GM12878 (cell line): Measurements from ENCODE around the gene CDR2L. TPM values are rescaled to one million over a fixed set of nuclear protein-coding genes. Genes with fewer than 3 reads are reported as not detected.

Experiments
- ATAC-seq: fragments of 200-7000 bp; cut with Tn5 transposase; 3 replicates; pipeline ENCODE4 v1.9.1; 2020; ENCODE audit warnings: mild to moderate bottlenecking, moderate library complexity
- BruUV-seq: library from RNA; stranded (reverse); fragments of 400-500 nt; replicated peaks from 2 replicates; lab custom pipeline; 2021; lab: Mats Ljungman, UMichigan
- CTCF ChIA-PET: fragments of 300-600 bp; sonication (Branson Sonifier 250); formaldehyde crosslinking; extraction: SDS; loops from one replicate; lab custom pipeline; 2021; ENCODE audit warnings: inconsistent platforms; lab: Yijun Ruan, JAX
- POLR2A ChIA-PET: fragments of 350-600 bp; formaldehyde crosslinking; extraction: SDS; loops from one replicate; lab custom pipeline; 2021; ENCODE audit warnings: inconsistent platforms; lab: Charles Lee
- RAD21 ChIA-PET: fragments of 300-600 bp; sonication (Branson Sonifier 250); formaldehyde crosslinking; loops from one replicate; lab custom pipeline; 2023; ENCODE audit warnings: antibody characterized with exemption; ENCODE audit not compliant: unreplicated experiment; lab: Charles Lee
- SMC1A ChIA-PET: fragments of 300-600 bp; sonication (Branson Sonifier 250); formaldehyde crosslinking; loops from one replicate; lab custom pipeline; 2023; ENCODE audit not compliant: unreplicated experiment, uncharacterized antibody; lab: Charles Lee
- DNase-seq: peaks from one replicate; pipeline ENCODE4 v3.0.0-alpha.2; 2011; ENCODE audit warnings: low read depth, low spot score
- FAIRE-seq: peaks from 3 replicates; lab custom pipeline; 2011; peaks lifted over from hg19 to GRCh38; lab: Jason Lieb, UNC
- H2AFZ ChIP-seq: 2 replicates; pipeline ENCODE4 v1.6.0; 2011; ENCODE audit warnings: low read depth, low read length, control low read depth; ENCODE audit not compliant: control insufficient read depth
- H3K27ac ChIP-seq: 2 replicates; pipeline ENCODE4 v1.5.1; 2011; ENCODE audit warnings: control low read depth; ENCODE audit not compliant: control insufficient read depth, insufficient read depth
- H3K27me3 ChIP-seq, 2 experiments: replicated peaks in 1 of 2; 2 replicates each; pipeline versions ENCODE4 v1.6.0 to v1.6.1; 2011; ENCODE audit warnings: low read length in 1 of 2; ENCODE audit not compliant: control insufficient read depth in 2 of 2, insufficient read depth in 2 of 2
- H3K36me3 ChIP-seq, 2 experiments: 2 replicates each; pipeline ENCODE4 v1.5.1; 2011; ENCODE audit warnings: low read length in 1 of 2; ENCODE audit not compliant: control insufficient read depth in 2 of 2, insufficient read depth in 2 of 2
- H3K4me1 ChIP-seq: 2 replicates; pipeline ENCODE4 v1.6.1; 2011; ENCODE audit warnings: mild to moderate bottlenecking, low read length, moderate library complexity, mixed read lengths; ENCODE audit not compliant: control insufficient read depth, insufficient read depth
- H3K4me2 ChIP-seq: 2 replicates; pipeline ENCODE4 v1.6.0; 2011; ENCODE audit warnings: control low read depth; ENCODE audit not compliant: control insufficient read depth, insufficient read depth
- H3K4me3 ChIP-seq: fragments of 200-600 bp; sonication (generic); 2 replicates; pipeline ENCODE4 v1.5.1; 2016
- H3K79me2 ChIP-seq: 2 replicates; pipeline ENCODE4 v1.6.0; 2011; ENCODE audit warnings: low read length; ENCODE audit not compliant: control insufficient read depth, insufficient read depth
- H3K9ac ChIP-seq: 2 replicates; pipeline ENCODE4 v1.8.0; 2011; ENCODE audit warnings: low read length, control low read depth, mixed read lengths; ENCODE audit not compliant: control insufficient read depth, insufficient read depth
- H3K9me3 ChIP-seq: replicated peaks from 3 replicates; pipeline ENCODE4 v1.5.1; 2011; ENCODE audit warnings: mild to moderate bottlenecking, low read length; ENCODE audit not compliant: control insufficient read depth, insufficient read depth
- H4K20me1 ChIP-seq: 2 replicates; pipeline ENCODE4 v1.6.0; 2011; ENCODE audit not compliant: control insufficient read depth, insufficient read depth
- BACH1 ChIP-seq: fragments of 450-650 bp; IDR thresholded peaks from 2 replicates; pipeline ENCODE4 v1.6.1; 2017; ENCODE audit warnings: mild to moderate bottlenecking, borderline replicate concordance
- CHD2 ChIP-seq: IDR thresholded peaks from 2 replicates; pipeline ENCODE4 v1.6.1; 2011; ENCODE audit warnings: low read depth, low read length, improper control_type of control experiment, borderline replicate concordance
- CREM ChIP-seq: IDR thresholded peaks from 2 replicates; pipeline ENCODE4 v1.6.1; 2014; ENCODE audit warnings: antibody characterized with exemption, low read depth
- MTA2 ChIP-seq: fragments of 450-650 bp; IDR thresholded peaks from 2 replicates; pipeline ENCODE4 v1.6.1; 2016; ENCODE audit warnings: low read depth, mild to moderate bottlenecking, moderate library complexity
- MTA3 ChIP-seq: IDR thresholded peaks from 2 replicates; pipeline ENCODE4 v1.6.1; 2012; ENCODE audit warnings: low read length, inconsistent platforms, borderline replicate concordance
- POLR2AphosphoS5 ChIP-seq: IDR thresholded peaks from 2 replicates; pipeline ENCODE4 v1.6.1; 2011; ENCODE audit warnings: mild to moderate bottlenecking, low read length, inconsistent platforms
- POU2F2 ChIP-seq: IDR thresholded peaks from 3 replicates; pipeline ENCODE4 v1.6.1; 2011; ENCODE audit warnings: low read depth, mild to moderate bottlenecking, low read length, borderline replicate concordance
- SMAD5 ChIP-seq: IDR thresholded peaks from 2 replicates; pipeline ENCODE4 v1.6.1; 2016; ENCODE audit warnings: antibody characterized with exemption, low read depth
- TBL1XR1 ChIP-seq: IDR thresholded peaks from 2 replicates; pipeline ENCODE4 v1.6.1; 2012; ENCODE audit warnings: low read depth, low read length, improper control_type of control experiment
- ZBTB4 ChIP-seq: fragments of 450-650 bp; formaldehyde crosslinking; IDR thresholded peaks from 2 replicates; pipeline ENCODE4 v1.4.0; 2022; ENCODE audit warnings: mild to moderate bottlenecking, moderate library complexity
- WGBS: methylation state at CpG from one replicate; pipeline ENCODE4 v1.1.6; 2016; ENCODE audit warnings: low lambda C conversion rate; ENCODE audit not compliant: insufficient replicate concordance, insufficient coverage; ENCODE audit errors: missing lambda C conversion rate; 5-methylcytosine and 5-hydroxymethylcytosine counted together
- in situ Hi-C: fragments of 300-500 bp; cut with MboI; formaldehyde crosslinking; loops from 9 replicates; pipeline ENCODE4 v1.14.3; 2018; ENCODE audit warnings: mixed read lengths
- intact Hi-C: fragments of 100-400 bp; cut with micrococcal nuclease; formaldehyde crosslinking; loops from one replicate; pipeline ENCODE4 v1.14.2; 2022; ENCODE audit not compliant: unreplicated experiment
- polyA plus RNA-seq, 11 experiments: library from polyadenylated mRNA; depleted of rRNA in 4 of 11; unstranded in 6 of 11; stranded (reverse) in 5 of 11; fragments of >200 nt; fragmentation: Nextera tagmentation in 4 of 11; fragmentation: Illumina TruSeq in 1 of 11; extraction: Ambion mirVana in 4 of 11; extraction: Trizol in 1 of 11; gene quantifications; 1 replicate in 1 of 11; 2 replicates in 10 of 11; pipeline versions ENCODE4 v1.2.1 to v1.2.3, GENCODE V29; 2011 to 2016; ENCODE audit warnings: inconsistent platforms in 2 of 11, missing spikeins in 2 of 11, low read depth in 1 of 11
- total RNA-seq, 4 experiments: library from RNA; depleted of rRNA in 3 of 4; stranded (reverse); fragments of >200 nt in 3 of 4; fragmentation: Illumina TruSeq in 1 of 4; extraction: Trizol in 1 of 4; gene quantifications; 2 replicates each; pipeline versions ENCODE4 v1.2.1 to v1.2.3, GENCODE V29; 2013 to 2021

CDR2L gene
- total and polyA plus RNA-seq, 10 of the 15 experiments (the other 5 are each of a cell fraction or from before 2014, with no cell fraction given), result 0.03 to 0.18 (median 0.04) TPM; not detected in 6

GRCh38 chr17:74946641-74947040 is 40.8 kb upstream of the CDR2L start:
- no peak for DNase-seq
- intact Hi-C loops (no loop called here), in situ Hi-C loops (no loop called here)
- Histone ChIP-seq H3K27me3 (no peaks in the 10 kb centered on the region), H3K4me1 (peaks cover 6% of the 10 kb centered on the region; the same call in 1 of the 2 replicates), H3K9me3 (no peaks in the 10 kb centered on the region), H3K9ac (no peak overlapping the region), H3K36me3 (no peaks in the 10 kb centered on the region), H3K79me2 (no peaks in the 10 kb centered on the region), H3K4me2 (no peak overlapping the region), H3K27ac (no peak overlapping the region), H2AFZ (no peak overlapping the region), H3K4me3 (no peak overlapping the region), H4K20me1 (no peaks in the 10 kb centered on the region)
- ChIA-PET RAD21 (interaction anchor here (0.6 to 1.0 kb wide), 3 partner anchors 11 to 230 kb away, joined by 3 read pairs; no protein-coding TSS in a partner anchor), POLR2A (no interaction called here), SMC1A (interaction anchor here (1.3 to 2.7 kb wide), 2 partner anchors 9 to 14 kb away, joined by 5 to 13 read pairs; no protein-coding TSS in a partner anchor), CTCF (interaction anchor here (1.4 to 3.4 kb wide), 4 partner anchors 11 to 81 kb away, joined by 3 to 21 read pairs (median 11); no protein-coding TSS in a partner anchor)
- TF ChIP-seq POLR2AphosphoS5, result no peak
- WGBS, result 73% methylated on average over 13 of the region's 14 CpGs
- no peak for FAIRE-seq
- no peak for ATAC-seq
- no TSS peak for BruUV-seq

GRCh38 chr17:74947041-74947754 is 40.2 kb upstream of the CDR2L start:
- FAIRE-seq (no peak), DNase-seq (no peak), ATAC-seq (no peak)
- 70% methylated on average over 17 of the region's 17 CpGs for WGBS
- ChIA-PET POLR2A (no interaction called here), SMC1A (interaction anchor here (1.3 to 2.7 kb wide), 2 partner anchors 8 to 14 kb away, joined by 5 to 13 read pairs; no protein-coding TSS in a partner anchor), RAD21 (interaction anchor here (1.0 kb wide), 1 partner anchor 14 kb away, joined by 4 read pairs; no protein-coding TSS in a partner anchor), CTCF (interaction anchor here (1.4 to 3.4 kb wide), 3 partner anchors 10 to 14 kb away, joined by 7 to 21 read pairs (median 17); no protein-coding TSS in a partner anchor)
- Histone ChIP-seq H3K27me3 (no peaks in the 10 kb centered on the region), H4K20me1 (no peaks in the 10 kb centered on the region), H3K9ac (no peak overlapping the region), H2AFZ (no peak overlapping the region), H3K9me3 (no peaks in the 10 kb centered on the region), H3K4me2 (no peak overlapping the region), H3K79me2 (no peaks in the 10 kb centered on the region), H3K36me3 (no peaks in the 10 kb centered on the region), H3K27ac (no peak overlapping the region), H3K4me1 (peaks cover 6% of the 10 kb centered on the region; the same call in 1 of the 2 replicates), H3K4me3 (no peak overlapping the region)
- in situ Hi-C loops, result no loop called here
- intact Hi-C loops, result no loop called here
- no TSS peak for BruUV-seq
- TF ChIP-seq BACH1 (no peak), CHD2 (no peak), SMAD5 (no peak), ZBTB4 (CRISPR knock-in tag) (no peak), MTA2 (no peak), MTA3 (no peak), POU2F2 (no peak), TBL1XR1 (no peak), CREM (no peak)
